Measurements from ENCODE around the gene CKS1B. TPM values are rescaled to one million over a fixed set of nuclear protein-coding genes. Genes with fewer than 3 reads are reported as not detected.
A peak's percentile ranks its signal among the peaks of the same experiment; 100 is the strongest.

Gene CKS1B
- total RNA-seq, 1 experiment from 2014 or later, result 258 TPM

DNA sequence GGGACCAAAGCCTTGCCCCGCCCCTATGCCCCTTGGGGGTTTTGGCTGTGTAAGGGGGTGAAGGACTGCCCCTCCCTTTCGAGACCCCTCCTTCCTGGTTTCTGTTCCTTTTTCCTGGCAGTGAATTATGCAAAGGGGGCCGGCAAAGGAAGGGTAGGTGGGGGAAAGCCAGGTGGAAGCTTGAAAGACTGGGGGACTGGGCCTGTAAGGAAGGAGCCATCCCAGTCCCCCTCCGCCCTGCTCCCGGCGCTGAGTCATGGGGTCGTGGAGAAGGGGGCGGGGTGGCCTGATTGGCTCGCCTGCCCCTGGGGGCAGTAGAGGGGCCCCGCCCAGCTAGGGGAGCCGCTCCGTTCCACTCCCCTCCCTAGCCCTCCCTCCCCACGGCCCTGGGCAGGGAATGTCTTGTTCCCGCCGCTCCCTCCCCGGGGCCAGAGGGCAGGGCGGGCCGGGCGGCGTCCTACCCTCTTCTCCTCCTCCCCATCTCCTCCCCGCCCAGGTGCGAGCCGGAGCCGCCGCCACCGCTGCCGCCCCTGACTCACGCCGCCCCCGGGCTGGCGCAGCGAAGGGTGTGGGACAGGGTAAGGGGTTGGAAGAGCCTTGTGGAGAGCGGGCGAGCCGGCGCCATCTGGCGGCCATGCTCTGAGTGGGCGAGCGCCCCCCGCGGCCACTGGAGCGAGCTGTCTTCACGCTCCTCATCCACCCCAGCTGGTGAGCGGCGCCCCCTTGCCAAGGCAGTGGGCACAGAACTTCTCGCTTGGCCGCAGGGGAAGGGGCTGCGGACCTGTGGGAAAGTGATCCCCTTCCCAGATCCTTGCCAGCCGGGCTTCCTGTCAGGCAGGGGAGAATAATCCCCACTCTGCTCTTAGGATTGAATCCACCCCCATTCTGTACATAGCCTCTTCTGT is 42.8 kb downstream of the CKS1B start (continued):
- TF ChIP-seq, protein P1, sequence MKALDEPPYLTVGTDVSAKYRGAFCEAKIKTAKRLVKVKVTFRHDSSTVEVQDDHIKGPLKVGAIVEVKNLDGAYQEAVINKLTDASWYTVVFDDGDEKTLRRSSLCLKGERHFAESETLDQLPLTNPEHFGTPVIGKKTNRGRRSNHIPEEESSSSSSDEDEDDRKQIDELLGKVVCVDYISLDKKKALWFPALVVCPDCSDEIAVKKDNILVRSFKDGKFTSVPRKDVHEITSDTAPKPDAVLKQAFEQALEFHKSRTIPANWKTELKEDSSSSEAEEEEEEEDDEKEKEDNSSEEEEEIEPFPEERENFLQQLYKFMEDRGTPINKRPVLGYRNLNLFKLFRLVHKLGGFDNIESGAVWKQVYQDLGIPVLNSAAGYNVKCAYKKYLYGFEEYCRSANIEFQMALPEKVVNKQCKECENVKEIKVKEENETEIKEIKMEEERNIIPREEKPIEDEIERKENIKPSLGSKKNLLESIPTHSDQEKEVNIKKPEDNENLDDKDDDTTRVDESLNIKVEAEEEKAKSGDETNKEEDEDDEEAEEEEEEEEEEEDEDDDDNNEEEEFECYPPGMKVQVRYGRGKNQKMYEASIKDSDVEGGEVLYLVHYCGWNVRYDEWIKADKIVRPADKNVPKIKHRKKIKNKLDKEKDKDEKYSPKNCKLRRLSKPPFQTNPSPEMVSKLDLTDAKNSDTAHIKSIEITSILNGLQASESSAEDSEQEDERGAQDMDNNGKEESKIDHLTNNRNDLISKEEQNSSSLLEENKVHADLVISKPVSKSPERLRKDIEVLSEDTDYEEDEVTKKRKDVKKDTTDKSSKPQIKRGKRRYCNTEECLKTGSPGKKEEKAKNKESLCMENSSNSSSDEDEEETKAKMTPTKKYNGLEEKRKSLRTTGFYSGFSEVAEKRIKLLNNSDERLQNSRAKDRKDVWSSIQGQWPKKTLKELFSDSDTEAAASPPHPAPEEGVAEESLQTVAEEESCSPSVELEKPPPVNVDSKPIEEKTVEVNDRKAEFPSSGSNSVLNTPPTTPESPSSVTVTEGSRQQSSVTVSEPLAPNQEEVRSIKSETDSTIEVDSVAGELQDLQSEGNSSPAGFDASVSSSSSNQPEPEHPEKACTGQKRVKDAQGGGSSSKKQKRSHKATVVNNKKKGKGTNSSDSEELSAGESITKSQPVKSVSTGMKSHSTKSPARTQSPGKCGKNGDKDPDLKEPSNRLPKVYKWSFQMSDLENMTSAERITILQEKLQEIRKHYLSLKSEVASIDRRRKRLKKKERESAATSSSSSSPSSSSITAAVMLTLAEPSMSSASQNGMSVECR (CRISPR knock-in tag; IDR thresholded peaks at IDR 0.05; ENCODE audit: borderline replicate concordance), result peak; percentile 84; the same call in 1 of the 2 replicates
- TF ChIP-seq RORB (CRISPR knock-in tag; IDR thresholded peaks at IDR 0.05) (no peak), SOX15 (CRISPR knock-in tag; IDR thresholded peaks at IDR 0.05) (no peak), FOXJ3 (CRISPR knock-in tag; IDR thresholded peaks at IDR 0.05; ENCODE audit: borderline replicate concordance) (no peak), TCF7 (CRISPR knock-in tag; IDR thresholded peaks at IDR 0.05; ENCODE audit: low read depth) (no peak)
- TF ChIP-seq, protein P2, sequence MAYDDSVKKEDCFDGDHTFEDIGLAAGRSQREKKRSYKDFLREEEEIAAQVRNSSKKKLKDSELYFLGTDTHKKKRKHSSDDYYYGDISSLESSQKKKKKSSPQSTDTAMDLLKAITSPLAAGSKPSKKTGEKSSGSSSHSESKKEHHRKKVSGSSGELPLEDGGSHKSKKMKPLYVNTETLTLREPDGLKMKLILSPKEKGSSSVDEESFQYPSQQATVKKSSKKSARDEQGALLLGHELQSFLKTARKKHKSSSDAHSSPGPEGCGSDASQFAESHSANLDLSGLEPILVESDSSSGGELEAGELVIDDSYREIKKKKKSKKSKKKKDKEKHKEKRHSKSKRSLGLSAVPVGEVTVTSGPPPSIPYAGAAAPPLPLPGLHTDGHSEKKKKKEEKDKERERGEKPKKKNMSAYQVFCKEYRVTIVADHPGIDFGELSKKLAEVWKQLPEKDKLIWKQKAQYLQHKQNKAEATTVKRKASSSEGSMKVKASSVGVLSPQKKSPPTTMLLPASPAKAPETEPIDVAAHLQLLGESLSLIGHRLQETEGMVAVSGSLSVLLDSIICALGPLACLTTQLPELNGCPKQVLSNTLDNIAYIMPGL (CRISPR knock-in tag; IDR thresholded peaks at IDR 0.05), result peak; percentile 100
- TF ChIP-seq, protein P3, sequence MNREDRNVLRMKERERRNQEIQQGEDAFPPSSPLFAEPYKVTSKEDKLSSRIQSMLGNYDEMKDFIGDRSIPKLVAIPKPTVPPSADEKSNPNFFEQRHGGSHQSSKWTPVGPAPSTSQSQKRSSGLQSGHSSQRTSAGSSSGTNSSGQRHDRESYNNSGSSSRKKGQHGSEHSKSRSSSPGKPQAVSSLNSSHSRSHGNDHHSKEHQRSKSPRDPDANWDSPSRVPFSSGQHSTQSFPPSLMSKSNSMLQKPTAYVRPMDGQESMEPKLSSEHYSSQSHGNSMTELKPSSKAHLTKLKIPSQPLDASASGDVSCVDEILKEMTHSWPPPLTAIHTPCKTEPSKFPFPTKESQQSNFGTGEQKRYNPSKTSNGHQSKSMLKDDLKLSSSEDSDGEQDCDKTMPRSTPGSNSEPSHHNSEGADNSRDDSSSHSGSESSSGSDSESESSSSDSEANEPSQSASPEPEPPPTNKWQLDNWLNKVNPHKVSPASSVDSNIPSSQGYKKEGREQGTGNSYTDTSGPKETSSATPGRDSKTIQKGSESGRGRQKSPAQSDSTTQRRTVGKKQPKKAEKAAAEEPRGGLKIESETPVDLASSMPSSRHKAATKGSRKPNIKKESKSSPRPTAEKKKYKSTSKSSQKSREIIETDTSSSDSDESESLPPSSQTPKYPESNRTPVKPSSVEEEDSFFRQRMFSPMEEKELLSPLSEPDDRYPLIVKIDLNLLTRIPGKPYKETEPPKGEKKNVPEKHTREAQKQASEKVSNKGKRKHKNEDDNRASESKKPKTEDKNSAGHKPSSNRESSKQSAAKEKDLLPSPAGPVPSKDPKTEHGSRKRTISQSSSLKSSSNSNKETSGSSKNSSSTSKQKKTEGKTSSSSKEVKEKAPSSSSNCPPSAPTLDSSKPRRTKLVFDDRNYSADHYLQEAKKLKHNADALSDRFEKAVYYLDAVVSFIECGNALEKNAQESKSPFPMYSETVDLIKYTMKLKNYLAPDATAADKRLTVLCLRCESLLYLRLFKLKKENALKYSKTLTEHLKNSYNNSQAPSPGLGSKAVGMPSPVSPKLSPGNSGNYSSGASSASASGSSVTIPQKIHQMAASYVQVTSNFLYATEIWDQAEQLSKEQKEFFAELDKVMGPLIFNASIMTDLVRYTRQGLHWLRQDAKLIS (CRISPR knock-in tag; IDR thresholded peaks at IDR 0.05; ENCODE audit: borderline replicate concordance), result peak; percentile 97; the same call in 1 of the 2 replicates
- TF ChIP-seq, protein P4, sequence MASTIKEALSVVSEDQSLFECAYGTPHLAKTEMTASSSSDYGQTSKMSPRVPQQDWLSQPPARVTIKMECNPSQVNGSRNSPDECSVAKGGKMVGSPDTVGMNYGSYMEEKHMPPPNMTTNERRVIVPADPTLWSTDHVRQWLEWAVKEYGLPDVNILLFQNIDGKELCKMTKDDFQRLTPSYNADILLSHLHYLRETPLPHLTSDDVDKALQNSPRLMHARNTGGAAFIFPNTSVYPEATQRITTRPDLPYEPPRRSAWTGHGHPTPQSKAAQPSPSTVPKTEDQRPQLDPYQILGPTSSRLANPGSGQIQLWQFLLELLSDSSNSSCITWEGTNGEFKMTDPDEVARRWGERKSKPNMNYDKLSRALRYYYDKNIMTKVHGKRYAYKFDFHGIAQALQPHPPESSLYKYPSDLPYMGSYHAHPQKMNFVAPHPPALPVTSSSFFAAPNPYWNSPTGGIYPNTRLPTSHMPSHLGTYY (CRISPR knock-in tag; IDR thresholded peaks at IDR 0.05), result no peak
- TF ChIP-seq, protein P5, sequence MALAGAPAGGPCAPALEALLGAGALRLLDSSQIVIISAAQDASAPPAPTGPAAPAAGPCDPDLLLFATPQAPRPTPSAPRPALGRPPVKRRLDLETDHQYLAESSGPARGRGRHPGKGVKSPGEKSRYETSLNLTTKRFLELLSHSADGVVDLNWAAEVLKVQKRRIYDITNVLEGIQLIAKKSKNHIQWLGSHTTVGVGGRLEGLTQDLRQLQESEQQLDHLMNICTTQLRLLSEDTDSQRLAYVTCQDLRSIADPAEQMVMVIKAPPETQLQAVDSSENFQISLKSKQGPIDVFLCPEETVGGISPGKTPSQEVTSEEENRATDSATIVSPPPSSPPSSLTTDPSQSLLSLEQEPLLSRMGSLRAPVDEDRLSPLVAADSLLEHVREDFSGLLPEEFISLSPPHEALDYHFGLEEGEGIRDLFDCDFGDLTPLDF (CRISPR knock-in tag; IDR thresholded peaks at IDR 0.05), result 0 out of 2 replicates have a peak, but pooled peaks have one; percentile 60

DNA sequence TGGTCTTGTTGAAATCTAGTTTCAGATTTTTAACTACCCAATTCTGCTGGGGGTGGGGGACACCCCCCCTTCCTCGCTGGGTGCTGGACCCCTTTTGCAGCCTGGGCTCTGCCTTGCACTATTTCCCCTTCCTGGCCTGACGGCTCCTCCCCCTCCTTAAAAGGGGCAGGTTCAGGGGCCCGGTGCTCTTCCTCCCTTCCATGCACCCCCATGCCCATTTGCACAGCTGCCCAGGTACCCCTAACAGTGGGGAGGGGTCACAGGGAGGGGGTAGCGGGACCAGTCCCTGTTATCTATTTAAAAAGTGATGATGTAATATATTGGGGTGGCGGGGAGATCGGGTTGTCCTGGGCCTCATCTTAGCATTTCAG is 43.5 kb downstream of the CKS1B start:
- ChIA-PET CTCF (interaction anchor here (0.6 to 6.8 kb wide), 46 partner anchors 8 to 209 kb away, joined by 3 to 79 read pairs (median 8); partner anchors contain the start of genes ADAM15, DCST1, DCST2 and EFNA3), POLR2A (interaction anchor here (0.7 to 3.5 kb wide), 10 partner anchors 15 to 49 kb away, joined by 3 to 28 read pairs (median 4); partner anchors contain the start of genes ADAM15, LENEP, SHC1 and ZBTB7B)
- Mint-ChIP-seq H3K9me3 (no peaks in the 10 kb centered on the region), H3K27me3 (ENCODE audit: low read depth) (peaks cover 4% of the 10 kb centered on the region; the same call in 1 of the 2 replicates), H3K4me3 (peak overlapping the region; percentile 62), H3K4me1 (peaks cover 40% of the 10 kb centered on the region), H3K27ac (no peak overlapping the region), H3K36me3 (peaks cover 6% of the 10 kb centered on the region; the same call in 1 of the 2 replicates)
- DNase-seq (ENCODE audit: low spot score) (no peak), ATAC-seq (no peak)
- TF ChIP-seq GTF2I (CRISPR knock-in tag; conservative IDR thresholded peaks at IDR 0.05), result no peak
- no peak for TF ChIP-seq KAT7 (CRISPR knock-in tag; IDR thresholded peaks at IDR 0.05; ENCODE audit: borderline replicate concordance)
- TF ChIP-seq, protein P6, sequence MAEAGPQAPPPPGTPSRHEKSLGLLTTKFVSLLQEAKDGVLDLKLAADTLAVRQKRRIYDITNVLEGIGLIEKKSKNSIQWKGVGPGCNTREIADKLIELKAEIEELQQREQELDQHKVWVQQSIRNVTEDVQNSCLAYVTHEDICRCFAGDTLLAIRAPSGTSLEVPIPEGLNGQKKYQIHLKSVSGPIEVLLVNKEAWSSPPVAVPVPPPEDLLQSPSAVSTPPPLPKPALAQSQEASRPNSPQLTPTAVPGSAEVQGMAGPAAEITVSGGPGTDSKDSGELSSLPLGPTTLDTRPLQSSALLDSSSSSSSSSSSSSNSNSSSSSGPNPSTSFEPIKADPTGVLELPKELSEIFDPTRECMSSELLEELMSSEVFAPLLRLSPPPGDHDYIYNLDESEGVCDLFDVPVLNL (CRISPR knock-in tag; IDR thresholded peaks at IDR 0.05; ENCODE audit: borderline replicate concordance, low read depth), result no peak
- TF ChIP-seq ZNF219 (CRISPR knock-in tag; IDR thresholded peaks at IDR 0.05; ENCODE audit: borderline replicate concordance), result no peak
- no peak for TF ChIP-seq ZNF138 (CRISPR knock-in tag; conservative IDR thresholded peaks at IDR 0.05)
- TF ChIP-seq SOX15 (CRISPR knock-in tag; IDR thresholded peaks at IDR 0.05), result no peak
- TF ChIP-seq RORB (CRISPR knock-in tag; IDR thresholded peaks at IDR 0.05), result no peak
